HG03097 (cell line): ENCODE measurements around the gene ZFR2.

Source experiments
- ATAC-seq: cut with Tn5 transposase; IDR thresholded peaks from one replicate; pipeline ENCODE4 v1.9.1; 2021; ENCODE audit not compliant: unreplicated experiment, low FRiP score

ZFR2 gene

GRCh38 chr19:3796358-3796757 lies 72.5 kb downstream of the ZFR2 start:
- ATAC-seq, result no peak

- no peak for ATAC-seq
These were observed 75.0 kb downstream of the ZFR2 start for GRCh38 chr19:3793799-3794198.

- no peak for ATAC-seq
These were observed 76.7 kb downstream of the ZFR2 start for GRCh38 chr19:3792114-3792513.

- no peak for ATAC-seq
These were observed 77.9 kb downstream of the ZFR2 start for GRCh38 chr19:3790941-3791340.

GRCh38 chr19:3790209-3790734 lies 78.6 kb downstream of the ZFR2 start:
- ATAC-seq, result no peak

GRCh38 chr19:3788996-3789778 lies 79.7 kb downstream of the ZFR2 start:
- ATAC-seq, result no peak

GRCh38 chr19:3785938-3786824 lies 82.7 kb downstream of the ZFR2 start, which contains the start of gene MATK:
Gene MATK (minus strand): TSS chr19:3786381. CDS start chr19:3785135, 1,246 bp downstream.
- no peak for ATAC-seq

GRCh38 chr19:3785451-3785937 lies 83.3 kb downstream of the ZFR2 start:
- ATAC-seq, result no peak

- no peak for ATAC-seq
These were observed 84.0 kb downstream of the ZFR2 start for GRCh38 chr19:3784607-3785450.

- no peak for ATAC-seq
These were observed 84.9 kb downstream of the ZFR2 start for GRCh38 chr19:3783660-3784584.

GRCh38 chr19:3782903-3783302 lies 85.9 kb downstream of the ZFR2 start:
- no peak for ATAC-seq

- no peak for ATAC-seq
These were observed 86.5 kb downstream of the ZFR2 start for GRCh38 chr19:3782330-3782729.

- ATAC-seq, result no peak
These were observed 87.2 kb downstream of the ZFR2 start for GRCh38 chr19:3781603-3782002.

GRCh38 chr19:3780786-3781304 lies 88.0 kb downstream of the ZFR2 start:
- no peak for ATAC-seq

- no peak for ATAC-seq
These were observed 89.7 kb downstream of the ZFR2 start for GRCh38 chr19:3778899-3779723.

GRCh38 chr19:3778104-3778867 lies 90.6 kb downstream of the ZFR2 start:
- no peak for ATAC-seq

- no peak for ATAC-seq
These were observed 92.3 kb downstream of the ZFR2 start for GRCh38 chr19:3776479-3777040.
